HG03571 (cell line): Measurements from ENCODE around the gene KPNA6.
"Not testable (repeated sequence)": the region's sequence is repeated elsewhere in the genome, so short reads cannot be mapped to it uniquely, and the experiment has no call there.

Experiments used
- ATAC-seq: cut with Tn5 transposase; IDR thresholded peaks from one replicate; pipeline ENCODE4 v1.9.1; 2021; ENCODE audit not compliant: unreplicated experiment

The KPNA6 gene

DNA sequence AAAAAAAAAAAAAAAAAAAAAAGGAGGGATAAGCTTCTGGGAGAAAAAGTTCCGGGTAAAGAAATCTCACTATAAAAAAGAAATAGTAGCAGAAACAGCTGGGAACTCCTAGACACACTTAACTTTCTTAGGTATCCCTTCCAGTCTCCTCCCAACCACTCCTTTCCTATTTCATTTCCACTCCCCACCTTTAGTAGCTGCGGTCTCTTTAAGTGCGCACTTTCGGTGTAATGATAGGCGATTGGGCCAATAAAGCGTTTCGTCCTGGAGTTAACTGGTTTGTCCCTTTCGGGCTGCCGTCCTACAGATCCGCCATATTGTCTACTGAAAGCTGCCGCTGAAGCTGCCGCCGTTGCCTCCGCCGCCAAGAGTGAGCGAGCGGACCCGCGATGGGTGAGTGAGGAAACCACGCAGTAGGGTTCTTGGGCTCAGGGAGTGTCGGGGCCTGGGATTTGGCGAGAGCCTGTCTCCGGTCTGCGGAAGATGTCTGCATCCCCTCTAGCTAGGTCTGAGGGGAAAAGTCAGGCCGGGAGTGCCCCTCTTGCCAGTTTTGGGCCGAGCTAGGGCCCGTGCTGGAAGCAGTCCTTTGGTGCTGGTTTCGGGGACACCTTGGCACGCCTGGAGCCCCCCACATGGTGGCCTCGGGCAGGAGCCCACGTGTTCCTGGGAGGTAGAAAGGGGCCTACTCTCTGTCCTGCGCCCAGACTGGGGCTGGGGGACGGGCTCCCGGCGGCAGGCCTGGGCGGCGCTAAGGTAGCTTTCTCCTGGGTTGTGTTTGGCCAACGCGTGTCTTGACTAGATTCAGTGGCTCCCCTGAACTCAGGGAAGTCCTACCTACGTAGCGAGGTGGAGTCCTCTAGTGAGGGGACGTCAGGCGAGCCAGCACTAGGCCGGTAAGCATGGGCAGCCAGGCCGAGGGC, at the start of gene KPNA6:
Gene KPNA6, plus strand, starts transcription at position 315 of the 920 bp plus-strand sequence. Its CDS starts 75 bp downstream, at position 390.
- peak; percentile 55 for ATAC-seq

DNA sequence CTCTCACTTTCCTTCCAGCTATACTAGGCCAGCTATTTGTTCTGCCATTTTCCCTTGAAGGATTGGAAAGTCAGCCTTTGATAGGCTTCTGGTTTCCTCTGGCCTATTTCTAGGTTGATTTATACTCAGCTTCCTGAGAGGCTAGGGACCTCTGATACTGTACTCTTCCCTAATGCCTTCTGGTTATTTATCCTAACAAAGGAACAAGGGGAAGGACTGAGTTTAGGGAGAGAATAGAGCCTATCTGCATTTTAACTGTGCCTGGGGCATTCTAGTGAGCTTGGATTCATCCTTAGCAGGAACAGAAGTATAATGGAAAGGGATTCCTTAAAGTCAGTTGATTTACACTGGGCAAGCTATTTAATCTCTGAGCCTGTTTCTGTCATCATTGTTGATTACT, 46.9 kb upstream of the KPNA6 start:
- no peak for ATAC-seq

DNA sequence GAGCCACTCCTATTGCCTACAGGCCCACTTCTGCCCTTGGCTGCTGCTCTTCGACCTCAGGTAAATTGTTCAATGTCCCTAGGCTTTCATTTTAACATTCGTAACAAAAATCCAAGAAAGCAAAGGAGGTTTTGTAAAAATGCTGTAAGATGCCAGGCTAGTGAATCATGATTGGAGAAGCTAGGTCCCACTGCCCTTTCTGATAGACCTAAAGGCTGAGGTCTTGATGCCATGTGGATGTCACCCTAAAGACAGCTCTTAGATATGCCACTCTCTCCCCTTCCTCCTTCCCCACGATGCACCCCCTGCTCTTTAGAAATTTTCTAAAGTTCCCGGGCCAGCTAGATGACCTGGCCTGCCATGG, 45.0 kb upstream of the KPNA6 start:
- ATAC-seq: no peak

DNA sequence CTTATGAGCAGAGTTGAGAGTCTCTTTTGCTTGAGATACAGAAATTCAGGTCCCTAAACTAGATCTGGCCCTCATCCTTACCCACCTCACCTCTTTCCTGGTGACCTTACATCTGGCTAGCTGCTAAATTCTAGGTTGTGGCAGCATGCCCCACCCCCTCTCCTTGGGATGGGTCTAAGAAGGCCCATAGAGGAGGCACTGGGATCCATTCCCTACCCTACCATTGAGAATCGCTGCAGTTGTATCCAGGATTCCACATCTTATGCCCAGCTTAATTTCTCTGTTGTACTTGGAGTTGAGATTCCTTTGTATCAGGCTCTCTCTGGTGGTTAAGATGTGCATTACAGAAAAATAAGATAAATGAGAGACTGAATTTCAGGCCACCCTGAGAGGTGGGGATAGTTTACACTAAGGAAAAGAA, 44.6 kb upstream of the KPNA6 start:
- ATAC-seq: no peak

DNA sequence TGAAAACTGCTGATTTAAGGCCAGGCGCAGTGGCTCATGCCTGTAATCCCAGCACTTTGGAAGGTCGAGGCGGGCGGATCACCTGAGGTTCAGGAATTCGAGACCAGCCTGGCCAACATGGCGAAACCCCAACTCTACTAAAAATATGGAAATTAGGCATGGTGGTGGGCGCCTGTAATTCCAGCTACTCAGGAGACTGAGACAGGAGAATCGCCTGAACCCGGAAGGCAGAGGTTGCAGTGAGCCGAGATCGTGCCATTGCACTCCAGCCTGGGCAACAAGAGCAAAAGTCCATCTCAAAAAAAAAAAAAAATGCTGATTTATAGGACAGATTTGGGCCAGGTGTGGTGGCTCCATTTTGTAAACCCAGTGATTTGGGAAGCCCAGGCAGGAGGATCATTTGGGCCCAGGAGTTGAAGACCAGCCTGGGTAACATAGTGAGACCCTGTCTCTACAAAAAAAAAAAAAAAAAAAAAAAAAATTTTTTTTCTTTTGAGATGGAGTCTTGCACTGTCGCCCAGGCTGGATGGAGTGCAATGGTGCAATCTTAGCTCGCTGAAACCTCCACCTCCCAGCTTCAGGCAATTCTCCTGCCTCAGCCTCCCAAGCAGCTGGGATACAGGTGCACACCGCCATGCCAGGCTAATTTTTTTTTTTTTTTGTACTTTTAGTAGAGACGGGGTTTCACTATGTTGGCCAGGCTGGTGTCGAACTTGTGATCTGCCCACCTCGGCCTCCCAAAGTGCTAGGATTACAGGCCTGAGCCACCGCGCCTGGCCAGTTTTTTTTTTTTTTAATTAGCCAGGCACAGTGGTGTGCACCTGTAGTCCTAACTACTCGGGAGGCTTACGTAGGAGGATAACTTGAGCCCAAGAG, 42.0 kb upstream of the KPNA6 start:
- not testable (repeated sequence) for ATAC-seq

DNA sequence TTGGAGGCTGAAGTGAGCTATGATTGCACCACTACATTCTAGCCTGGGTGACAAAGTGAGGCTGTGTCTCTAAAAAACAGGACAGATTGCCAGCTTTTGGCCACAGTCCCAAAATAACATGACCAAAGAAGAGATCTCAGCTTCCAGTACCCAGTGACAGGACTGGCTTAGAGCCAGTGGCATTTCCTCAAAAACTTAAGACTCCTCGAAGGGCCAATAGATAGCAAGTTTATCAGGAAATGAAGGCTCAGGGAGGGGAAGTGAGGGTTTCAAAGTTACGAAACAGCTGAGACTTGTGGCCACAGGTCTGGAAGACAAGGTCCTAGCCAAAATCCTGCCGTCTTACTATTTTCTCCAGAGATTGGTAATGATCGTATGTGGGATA, 41.4 kb upstream of the KPNA6 start:
- no peak for ATAC-seq

DNA sequence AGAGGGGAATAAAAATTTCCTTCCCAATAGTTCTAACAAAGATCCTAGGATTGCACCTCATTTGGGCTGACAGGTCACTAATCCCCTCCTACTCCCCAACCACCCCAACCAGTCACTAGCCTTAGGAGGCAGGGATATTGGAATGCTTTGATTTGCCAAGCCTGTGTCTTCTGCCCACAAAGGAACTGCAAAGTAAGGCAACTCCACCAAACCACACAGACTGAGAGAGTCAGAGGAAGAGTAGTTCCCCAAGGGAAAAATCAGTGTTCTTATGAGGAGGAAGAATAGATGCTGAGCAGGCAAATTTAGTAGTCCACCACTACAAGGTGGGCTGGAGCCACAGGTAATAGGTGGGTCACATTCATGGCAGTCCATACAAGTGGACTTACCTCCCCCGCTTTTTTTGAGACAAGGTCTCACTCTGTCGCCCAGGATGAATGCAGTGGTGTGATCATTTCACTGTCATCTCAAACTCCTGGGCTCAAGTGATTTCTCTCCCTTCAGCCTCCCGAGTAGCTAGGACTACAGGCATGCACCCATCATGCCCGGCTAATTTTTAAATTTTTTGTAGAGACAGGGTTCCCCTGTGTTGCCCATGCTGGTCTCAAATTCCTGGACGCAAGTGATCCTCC, 38.8 kb upstream of the KPNA6 start:
- ATAC-seq: no peak

DNA sequence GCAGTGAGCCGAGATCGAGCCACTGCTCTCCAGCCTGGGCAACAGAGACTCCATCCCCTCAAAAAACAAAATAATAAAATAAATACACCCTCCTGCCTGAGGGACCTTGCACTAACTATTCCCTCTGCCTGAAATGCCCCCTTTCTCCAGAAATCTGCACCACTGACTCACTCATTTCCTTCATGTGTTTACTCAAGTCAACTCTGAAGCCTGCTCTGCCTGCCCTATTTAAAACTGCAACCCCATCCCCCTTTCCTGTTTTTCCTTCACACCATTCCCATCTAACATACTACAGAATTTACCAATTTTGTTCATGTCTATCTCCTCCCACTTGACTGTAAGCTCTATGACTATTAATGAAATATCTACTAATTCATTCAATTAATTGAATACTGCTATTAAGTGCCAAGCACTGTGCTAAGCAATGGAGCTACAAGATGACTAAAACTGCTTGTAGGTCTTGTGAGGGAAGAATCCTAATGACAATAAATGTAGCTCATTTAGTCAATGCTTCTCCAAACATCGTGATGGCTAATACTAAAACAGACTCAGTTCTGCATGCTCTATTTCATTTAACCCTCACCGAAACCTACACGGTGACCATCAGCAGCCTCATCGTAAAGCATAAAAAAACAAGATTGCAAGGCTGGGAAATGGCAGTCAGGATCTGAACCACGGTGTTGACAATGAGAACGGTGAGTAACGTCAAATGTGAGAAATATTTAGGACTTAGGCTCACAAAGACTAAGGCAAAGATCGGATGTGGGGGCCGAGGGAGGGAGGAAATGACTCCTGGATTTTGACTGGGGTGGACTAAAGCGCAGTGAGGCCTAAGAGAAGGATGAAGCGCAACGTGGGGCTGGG, 35.9 kb upstream of the KPNA6 start:
- ATAC-seq: no peak

DNA sequence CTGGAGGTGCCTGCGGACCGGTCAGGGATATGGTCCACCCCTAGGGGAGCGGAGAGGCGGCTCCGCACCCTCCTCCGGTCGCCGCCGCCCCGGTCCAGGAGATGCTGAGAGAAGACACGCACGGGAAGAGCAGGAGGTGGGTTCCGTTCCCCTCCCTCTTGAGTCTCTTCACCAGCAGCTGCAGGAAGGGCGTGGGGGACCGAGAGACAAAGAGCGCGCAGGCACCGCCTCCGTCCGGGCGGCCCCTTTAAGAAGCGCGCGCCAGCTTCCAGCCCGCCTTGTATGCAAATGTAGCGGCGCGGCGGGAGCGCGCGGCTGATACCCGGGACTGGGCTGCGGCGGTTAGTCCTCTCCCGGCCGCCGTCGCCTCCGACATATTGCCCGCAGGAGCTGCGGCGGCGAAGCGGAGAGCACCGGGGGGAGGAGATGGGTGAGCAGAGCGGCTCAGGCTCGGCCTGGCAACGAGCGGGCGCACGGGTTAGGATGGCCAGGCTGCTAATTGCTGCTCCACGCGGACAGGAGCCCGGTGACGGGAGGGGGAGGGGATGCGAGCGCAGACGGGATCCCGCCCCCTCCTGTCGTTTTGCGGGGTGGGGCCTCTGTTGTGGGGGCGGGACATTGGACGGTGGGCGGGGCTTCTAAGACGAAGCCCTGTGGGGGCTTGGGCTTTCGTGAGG, 35.1 kb upstream of the KPNA6 start, which contains the start of gene TMEM39B:
Gene TMEM39B, plus strand, starts transcription at position 318 of the 677 bp plus-strand sequence. Its CDS starts 109 bp downstream, at position 427.
- peak; percentile 82 for ATAC-seq

DNA sequence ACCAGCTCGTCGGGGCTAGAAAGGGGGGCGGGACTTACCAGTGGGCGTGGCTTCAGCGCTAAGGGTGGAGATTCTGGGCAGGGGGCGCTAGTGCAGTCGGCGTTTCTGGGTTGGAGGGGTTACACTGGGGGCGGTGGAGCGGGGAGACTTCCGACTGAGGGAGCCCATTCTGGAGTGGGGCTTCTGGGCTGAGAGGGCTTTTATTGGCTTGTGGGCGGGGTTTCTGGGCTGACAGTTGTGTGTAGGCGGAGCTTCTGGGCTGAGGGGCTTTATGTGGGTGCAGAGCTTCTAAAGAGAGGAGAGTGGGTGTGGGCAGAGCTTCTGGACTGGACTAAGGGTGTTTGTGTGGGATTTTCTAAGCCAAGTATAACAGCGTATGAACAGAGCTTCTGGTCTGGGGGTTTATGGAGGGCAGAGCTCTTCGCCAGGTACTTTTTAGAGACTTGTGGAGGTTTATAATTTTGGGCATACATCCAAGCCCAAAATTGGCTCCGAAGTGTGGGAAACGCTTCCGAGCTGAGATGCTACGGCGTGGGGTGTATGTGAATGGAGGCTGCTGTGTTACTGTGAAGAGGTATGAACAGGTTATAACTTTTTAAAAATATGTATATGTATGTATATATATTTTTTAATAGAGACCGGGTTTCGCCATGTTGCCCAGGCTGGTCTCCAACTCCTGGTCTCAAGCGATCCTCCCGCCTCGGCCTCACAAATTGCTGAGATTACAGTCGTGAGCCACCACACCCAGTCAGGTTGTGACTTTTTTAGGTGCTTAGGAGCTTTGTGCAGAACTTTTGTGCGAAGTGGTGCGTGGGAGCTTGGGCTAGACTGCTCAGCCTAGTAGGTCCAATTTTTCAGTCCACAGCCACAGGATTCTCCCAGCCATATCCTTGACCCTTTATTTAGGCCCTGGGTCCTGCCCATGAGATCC, 34.3 kb upstream of the KPNA6 start:
- ATAC-seq: no peak

DNA sequence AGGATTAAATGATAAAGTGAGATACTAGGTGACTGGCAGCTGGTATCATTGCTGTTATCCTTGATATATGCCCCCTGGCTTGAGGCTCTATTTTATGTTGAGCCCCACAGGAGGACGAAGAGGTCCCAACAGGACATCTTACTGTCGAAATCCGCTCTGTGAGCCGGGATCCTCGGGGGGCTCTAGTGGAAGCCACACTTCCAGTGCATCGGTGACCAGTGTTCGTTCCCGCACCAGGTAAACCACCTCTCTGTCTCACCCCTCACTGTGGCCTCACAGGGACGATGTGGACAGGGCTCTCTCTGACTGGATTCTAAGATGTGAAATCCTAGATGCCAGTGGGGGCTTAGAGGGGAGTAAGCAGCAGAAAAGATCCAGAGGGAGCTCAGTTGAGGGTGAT, 33.0 kb upstream of the KPNA6 start:
- no peak for ATAC-seq

DNA sequence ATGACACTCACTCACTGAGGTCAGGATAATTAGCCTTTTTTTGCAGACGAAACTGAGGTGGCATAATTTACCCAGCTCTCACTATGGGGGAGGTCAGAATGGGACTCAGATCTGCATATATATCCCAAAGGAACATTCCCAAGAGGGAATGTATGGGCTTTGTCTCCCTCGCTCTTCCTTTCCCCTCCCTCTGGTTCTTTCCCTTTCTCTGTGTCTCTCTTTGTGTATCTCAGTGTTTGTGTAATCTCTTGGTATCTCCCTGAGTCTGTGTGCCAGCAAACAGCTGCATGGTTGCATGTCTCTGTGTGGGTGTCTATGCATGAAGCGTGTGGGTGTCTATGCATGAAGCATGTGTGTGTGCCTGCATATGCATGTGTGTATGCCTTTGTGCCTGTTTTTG, 30.4 kb upstream of the KPNA6 start:
- no peak for ATAC-seq

DNA sequence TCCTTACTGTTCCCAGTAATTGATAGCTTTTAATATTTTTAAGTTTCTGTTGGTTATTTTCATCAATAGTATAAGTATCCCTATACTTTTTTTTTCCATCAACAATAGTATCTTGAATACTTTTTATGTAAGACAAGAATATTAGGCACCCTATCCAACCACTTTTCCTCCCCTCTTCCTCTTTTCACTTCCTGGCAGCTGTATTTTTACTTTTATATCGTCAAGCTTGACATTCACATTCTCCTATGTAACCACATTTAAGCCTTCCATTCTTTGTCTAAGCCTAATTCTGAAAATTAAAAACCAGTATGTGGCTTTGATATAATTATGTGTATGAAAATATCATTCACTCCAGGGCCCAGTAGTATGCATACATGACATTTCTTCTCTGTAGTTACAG, 25.8 kb upstream of the KPNA6 start:
- ATAC-seq: no peak

DNA sequence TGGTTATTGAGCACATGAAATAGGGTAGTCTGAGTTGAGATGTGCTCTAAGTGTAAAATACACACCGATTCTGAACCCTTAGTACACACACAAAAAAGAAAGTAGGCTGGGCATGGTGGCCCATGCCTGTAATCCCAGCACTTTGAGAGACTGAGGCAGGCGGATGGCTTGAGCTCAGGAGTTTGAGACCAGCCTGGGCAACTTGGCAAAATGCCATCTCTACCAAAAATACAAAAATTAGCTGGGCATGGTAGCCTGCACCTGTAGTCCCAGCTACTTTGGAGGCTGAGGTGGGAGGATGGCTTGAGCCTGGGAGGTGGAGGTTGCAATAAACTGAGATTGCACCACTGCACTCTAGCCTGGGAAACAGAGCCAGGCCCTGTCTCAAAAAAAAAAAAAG, 21.5 kb upstream of the KPNA6 start:
- ATAC-seq: not testable (repeated sequence)

DNA sequence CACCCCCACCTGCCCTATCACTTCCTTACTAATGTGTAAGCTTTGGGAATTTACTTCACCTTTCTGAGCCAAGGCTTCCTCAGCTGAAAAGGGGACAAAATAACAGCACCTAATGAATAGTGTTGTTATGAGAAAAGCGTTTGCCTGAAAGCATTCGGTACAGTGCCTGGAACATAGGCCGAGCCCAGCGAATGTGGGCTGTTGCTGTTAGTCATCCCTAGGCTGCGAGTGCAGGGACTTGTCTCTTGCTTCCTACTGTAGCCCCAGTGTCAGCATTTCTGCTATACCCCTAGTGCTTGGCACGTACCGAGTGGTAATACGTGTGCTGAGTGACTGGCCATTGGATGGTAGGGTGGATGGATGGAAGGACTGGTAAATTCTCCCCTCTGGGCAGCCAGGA, 16.7 kb upstream of the KPNA6 start:
- ATAC-seq: no peak

DNA sequence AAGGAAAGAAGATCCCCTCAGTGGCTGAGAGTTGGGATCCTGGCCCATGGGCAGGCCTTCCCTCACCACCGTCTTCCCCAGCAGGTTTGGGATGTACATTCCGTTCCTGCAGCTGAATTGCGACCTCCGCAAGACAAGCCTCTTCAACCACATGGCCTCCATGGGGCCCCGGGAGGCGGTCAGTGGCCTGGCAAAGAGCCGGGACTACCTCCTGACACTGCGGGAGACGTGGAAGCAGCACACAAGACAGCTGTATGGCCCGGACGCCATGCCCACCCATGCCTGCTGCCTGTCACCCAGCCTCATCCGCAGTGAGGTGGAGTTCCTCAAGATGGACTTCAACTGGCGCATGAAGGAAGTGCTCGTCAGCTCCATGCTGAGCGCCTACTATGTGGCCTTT, 16.3 kb upstream of the KPNA6 start:
- ATAC-seq: no peak

DNA sequence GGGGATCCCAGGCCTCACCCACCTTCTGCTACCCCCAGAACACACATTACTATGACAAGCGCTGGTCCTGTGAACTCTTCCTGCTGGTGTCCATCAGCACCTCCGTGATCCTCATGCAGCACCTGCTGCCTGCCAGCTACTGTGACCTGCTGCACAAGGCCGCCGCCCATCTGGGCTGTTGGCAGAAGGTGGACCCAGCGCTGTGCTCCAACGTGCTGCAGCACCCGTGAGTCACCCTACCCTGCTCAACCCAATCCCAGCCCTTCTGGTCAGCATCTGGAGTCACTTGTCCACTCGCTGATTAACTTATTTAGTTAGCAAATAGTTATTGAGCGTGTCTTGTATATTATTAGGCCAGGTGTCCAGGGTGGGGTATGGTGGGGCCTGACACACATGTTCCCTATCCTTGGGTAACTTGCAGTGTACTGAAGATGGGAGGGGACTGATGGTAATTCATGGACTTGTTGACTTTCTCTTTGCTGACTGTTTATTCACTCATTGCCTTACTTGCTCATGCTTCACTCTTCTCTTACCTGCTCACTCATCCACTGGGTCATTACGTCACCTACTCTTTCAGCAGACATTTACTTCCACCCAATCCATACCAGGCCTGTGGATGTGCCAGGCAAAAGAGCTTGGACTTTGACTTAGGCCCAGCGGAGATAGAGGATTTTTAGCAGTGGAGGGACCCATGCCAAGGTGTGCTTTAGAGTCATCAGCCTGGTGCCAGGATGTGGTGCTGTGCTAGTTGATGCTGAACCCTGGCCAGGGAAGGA, 12.9 kb upstream of the KPNA6 start:
- no peak for ATAC-seq

DNA sequence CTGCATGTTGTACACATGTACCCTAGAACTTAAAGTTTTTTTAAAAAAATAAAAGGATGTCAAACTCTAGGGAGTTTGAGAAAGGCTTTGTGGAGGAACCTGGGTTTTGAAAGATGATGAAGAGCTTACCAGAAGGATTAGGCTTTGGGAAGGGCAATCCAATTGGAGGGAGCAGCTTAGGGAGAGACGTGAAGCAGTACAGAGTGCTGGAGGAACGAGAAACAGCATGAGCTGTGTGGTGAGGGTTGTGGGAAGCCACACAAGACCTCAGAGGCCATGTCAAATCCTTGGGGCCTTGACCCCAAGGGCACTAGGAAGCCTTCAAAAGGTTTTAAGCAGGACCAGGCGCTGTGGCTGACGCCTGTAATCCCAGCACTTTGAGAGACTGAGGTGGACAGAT, 8.4 kb upstream of the KPNA6 start:
- no peak for ATAC-seq
